HG03460 (cell line): ENCODE measurements around the gene CYFIP2.

Experiments used
- ATAC-seq: cut with Tn5 transposase; IDR thresholded peaks from one replicate; pipeline ENCODE4 v1.9.1; 2021; ENCODE audit not compliant: unreplicated experiment

The CYFIP2 gene

GRCh38 chr5:157312492-157312891 is 46.6 kb downstream of the CYFIP2 start:
- ATAC-seq = peak; percentile 80

GRCh38 chr5:157322581-157322980 is 56.7 kb downstream of the CYFIP2 start:
- no peak for ATAC-seq

- no peak for ATAC-seq
Measured at GRCh38 chr5:157323107-157323706, 57.3 kb downstream of the CYFIP2 start.

GRCh38 chr5:157324237-157324636 is 58.3 kb downstream of the CYFIP2 start:
- no peak for ATAC-seq

GRCh38 chr5:157326440-157327005 is 60.6 kb downstream of the CYFIP2 start:
- ATAC-seq = no peak

GRCh38 chr5:157327771-157328170 is 61.8 kb downstream of the CYFIP2 start:
- ATAC-seq = no peak

GRCh38 chr5:157328277-157328912 is 62.5 kb downstream of the CYFIP2 start:
- peak; percentile 94 for ATAC-seq

GRCh38 chr5:157331807-157332206 is 65.9 kb downstream of the CYFIP2 start:
- ATAC-seq = no peak

GRCh38 chr5:157335534-157336422 is 69.9 kb downstream of the CYFIP2 start:
- ATAC-seq = no peak

- ATAC-seq = no peak
Measured at GRCh38 chr5:157336423-157336744, 70.5 kb downstream of the CYFIP2 start.

GRCh38 chr5:157339409-157339808 is 73.5 kb downstream of the CYFIP2 start:
- no peak for ATAC-seq

- no peak for ATAC-seq
Measured at GRCh38 chr5:157342822-157343402, 77.0 kb downstream of the CYFIP2 start.

- no peak for ATAC-seq
Measured at GRCh38 chr5:157343842-157344790, 78.2 kb downstream of the CYFIP2 start.

- ATAC-seq = no peak
Measured at GRCh38 chr5:157345067-157345466, 79.1 kb downstream of the CYFIP2 start.

GRCh38 chr5:157345485-157345884 is 79.6 kb downstream of the CYFIP2 start:
- ATAC-seq = no peak

GRCh38 chr5:157347301-157348048 is 81.6 kb downstream of the CYFIP2 start:
- no peak for ATAC-seq

- no peak for ATAC-seq
Measured at GRCh38 chr5:157348049-157348400, 82.1 kb downstream of the CYFIP2 start.

GRCh38 chr5:157350939-157351801 is 85.2 kb downstream of the CYFIP2 start:
- ATAC-seq = no peak

- no peak for ATAC-seq
Measured at GRCh38 chr5:157351802-157352092, 85.8 kb downstream of the CYFIP2 start.
